Measurements from ENCODE around the gene HSPA6. TPM values are rescaled to one million over a fixed set of nuclear protein-coding genes. Genes with fewer than 3 reads are reported as not detected.
"Not testable (repeated sequence)": the region's sequence is repeated elsewhere in the genome, so short reads cannot be mapped to it uniquely, and the experiment has no call there.

The HSPA6 gene
- total and polyA plus RNA-seq, 2 experiments from 2014 or later = not detected

DNA sequence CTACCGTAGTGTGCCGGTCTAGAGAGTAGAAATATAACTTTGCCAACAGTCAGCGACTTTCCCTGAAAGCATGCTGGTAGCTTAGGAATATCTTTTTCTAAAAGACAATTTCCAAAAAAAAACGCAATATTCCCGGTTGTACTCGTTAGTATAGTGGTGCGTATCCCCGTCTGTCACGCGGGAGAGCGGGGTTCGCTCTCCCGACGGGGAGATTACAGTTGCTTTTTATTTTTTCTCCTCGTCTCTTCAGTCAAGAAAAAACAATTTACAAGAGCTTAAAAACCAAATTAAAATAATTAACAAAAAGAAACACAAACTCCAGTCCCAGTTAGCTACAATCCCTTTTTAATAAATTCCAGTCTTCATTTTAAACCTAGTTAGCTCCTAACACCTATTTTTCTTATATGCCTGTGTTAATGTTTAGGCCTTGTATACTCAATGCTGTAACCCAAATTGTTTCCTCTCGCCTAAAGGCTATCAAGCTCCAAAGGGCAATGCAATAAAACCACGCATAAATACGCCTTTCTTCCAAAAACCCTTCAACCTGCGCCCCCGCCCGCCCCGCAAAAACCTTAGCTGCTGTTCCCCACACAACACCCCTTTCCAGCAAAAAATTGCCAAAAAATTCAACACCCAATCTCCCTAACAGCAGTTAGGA is 7.8 kb downstream of the HSPA6 start (continued):
- TF ChIP-seq EZH2phosphoT487 (IDR thresholded peaks at IDR 0.05; ENCODE audit: unreplicated experiment) (no peak), POLR2AphosphoS5 (IDR thresholded peaks at IDR 0.05; ENCODE audit: low read depth) (no peak), CREB1 (CRISPR knock-in tag; IDR thresholded peaks at IDR 0.05; ENCODE audit: low read depth) (no peak)
- TF ChIP-seq, protein P1, sequence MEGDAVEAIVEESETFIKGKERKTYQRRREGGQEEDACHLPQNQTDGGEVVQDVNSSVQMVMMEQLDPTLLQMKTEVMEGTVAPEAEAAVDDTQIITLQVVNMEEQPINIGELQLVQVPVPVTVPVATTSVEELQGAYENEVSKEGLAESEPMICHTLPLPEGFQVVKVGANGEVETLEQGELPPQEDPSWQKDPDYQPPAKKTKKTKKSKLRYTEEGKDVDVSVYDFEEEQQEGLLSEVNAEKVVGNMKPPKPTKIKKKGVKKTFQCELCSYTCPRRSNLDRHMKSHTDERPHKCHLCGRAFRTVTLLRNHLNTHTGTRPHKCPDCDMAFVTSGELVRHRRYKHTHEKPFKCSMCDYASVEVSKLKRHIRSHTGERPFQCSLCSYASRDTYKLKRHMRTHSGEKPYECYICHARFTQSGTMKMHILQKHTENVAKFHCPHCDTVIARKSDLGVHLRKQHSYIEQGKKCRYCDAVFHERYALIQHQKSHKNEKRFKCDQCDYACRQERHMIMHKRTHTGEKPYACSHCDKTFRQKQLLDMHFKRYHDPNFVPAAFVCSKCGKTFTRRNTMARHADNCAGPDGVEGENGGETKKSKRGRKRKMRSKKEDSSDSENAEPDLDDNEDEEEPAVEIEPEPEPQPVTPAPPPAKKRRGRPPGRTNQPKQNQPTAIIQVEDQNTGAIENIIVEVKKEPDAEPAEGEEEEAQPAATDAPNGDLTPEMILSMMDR (conservative IDR thresholded peaks at IDR 0.05; ENCODE audit: low read depth in 2 of 2) = no peak

DNA sequence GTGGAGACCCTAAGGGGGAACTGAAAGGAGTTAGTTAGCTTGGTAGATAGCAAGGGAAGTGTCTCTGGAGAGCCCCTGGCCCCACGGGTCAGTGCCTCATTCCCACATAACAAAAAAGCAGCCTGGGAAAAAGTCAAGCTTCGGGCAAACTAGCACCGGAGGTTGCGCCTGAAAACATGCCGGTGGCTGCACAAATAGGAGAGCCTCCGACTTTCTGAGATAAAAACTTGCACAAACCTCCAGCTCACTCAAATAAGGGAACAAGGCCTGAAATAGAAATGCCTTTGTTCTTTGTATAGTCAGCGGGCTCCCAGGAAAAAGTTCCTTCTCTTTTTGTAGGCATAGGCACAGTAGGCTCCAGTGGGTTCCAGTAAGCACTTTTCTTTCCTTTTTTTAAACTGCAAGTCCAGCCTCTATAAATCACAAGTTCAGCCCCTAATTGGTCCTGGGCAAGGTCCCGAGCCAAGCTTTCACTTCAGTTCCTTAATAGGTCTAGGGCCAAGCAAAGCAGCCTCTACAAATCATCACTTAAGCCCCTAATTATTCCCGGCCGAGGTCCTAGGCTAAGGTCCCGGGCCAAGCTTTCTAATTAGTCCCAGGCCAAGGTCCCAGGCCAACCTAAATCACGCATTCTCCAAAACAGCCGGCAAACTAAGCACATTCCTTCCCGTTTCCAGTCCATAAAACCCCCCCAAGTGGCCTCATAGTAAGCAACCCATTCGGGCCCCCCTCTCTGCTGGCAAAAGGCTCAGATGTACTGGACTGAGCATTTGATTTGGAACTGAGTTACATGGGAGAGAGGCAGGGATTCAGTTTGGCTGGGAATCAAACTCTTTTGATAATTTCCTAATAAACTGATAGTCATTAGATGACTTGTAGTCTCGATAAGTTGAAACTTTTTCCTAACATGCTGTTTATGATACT is 8.6 kb downstream of the HSPA6 start:
- peak overlapping the region; percentile 88 for H3K4me3 Mint-ChIP-seq
- Histone ChIP-seq H3K4me1 (ENCODE audit: insufficient read depth) (peaks cover 19% of the 10 kb centered on the region; the same call in 1 of the 2 replicates), H3K4me2 (peak overlapping the region; percentile 82), H3K27me3 (ENCODE audit: insufficient read depth) (peaks cover 16% of the 10 kb centered on the region; the same call in 1 of the 2 replicates), H3K4me3 (peak overlapping the region; percentile 61), H2AFZ (peak overlapping the region; percentile 90), H3K27ac (ENCODE audit: low read depth) (0 out of 2 replicates have a peak overlapping the region, but pooled peaks have one; percentile 27)
- not testable (repeated sequence) for H3F3A ChIP-seq (replicated peaks; ENCODE audit: low read depth); H3K79me2 ChIP-seq (replicated peaks; ENCODE audit: insufficient read depth); H4K20me1 ChIP-seq (replicated peaks; ENCODE audit: insufficient read depth); H3K36me3 ChIP-seq (ENCODE audit: insufficient read depth); H3K9me2 ChIP-seq (ENCODE audit: insufficient read depth)
- peaks cover 14% of the 10 kb centered on the region for H3K4me1 Mint-ChIP-seq
- peak; percentile 66 for DNase-seq (ENCODE audit: low spot score)
- ATAC-seq = peak; percentile 10
- H3K27me3 Mint-ChIP-seq (ENCODE audit: insufficient read depth, low read depth, poor library complexity) = peaks cover 24% of the 10 kb centered on the region
- H3K27ac Mint-ChIP-seq = peak overlapping the region; percentile 39; the same call in 1 of the 2 replicates
- H3K9me3 Mint-ChIP-seq = peaks cover 26% of the 10 kb centered on the region
- peaks cover 17% of the 10 kb centered on the region for H3K36me3 Mint-ChIP-seq (ENCODE audit: low read depth)

DNA sequence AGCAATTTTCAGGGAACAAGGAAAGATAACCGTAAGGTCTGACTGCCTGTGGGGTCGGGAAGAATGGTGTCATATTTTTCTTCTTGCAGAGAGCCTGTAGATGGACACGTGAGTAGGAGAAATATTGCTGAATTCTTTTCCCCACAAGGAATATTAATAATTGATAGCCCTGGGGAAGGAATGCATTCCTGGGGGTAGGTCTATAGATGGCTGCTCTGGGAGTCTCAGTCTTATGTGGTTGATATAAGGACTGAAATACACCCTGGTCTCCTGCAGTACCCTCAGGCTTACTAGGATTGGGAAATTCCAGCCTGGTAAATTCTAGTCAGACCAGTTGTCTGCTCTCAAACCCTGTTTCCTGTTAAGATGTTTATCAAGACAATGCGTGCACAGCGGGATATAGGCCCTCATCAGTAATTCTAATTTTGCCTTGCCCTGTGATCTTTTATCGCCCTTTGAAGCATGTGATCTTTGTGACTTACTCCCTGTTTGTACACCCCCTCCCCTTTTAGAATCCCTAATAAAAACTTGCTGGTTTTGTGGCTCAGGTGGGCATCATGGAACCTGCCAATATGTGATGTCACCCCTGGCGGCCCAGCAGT is 12.8 kb downstream of the HSPA6 start:
- H3F3A ChIP-seq (replicated peaks; ENCODE audit: low read depth) = peaks cover 10% of the 10 kb centered on the region; the same call in 1 of the 2 replicates
- H3K36me3 Mint-ChIP-seq (ENCODE audit: low read depth) = peaks cover 23% of the 10 kb centered on the region
- not testable (repeated sequence) for H4K20me1 ChIP-seq (replicated peaks; ENCODE audit: insufficient read depth); ATAC-seq; H3K27ac ChIP-seq (ENCODE audit: low read depth); H3K9me2 ChIP-seq (ENCODE audit: insufficient read depth); H3K79me2 ChIP-seq (replicated peaks; ENCODE audit: insufficient read depth); H3K4me3 ChIP-seq; H3K4me3 Mint-ChIP-seq; H3K27me3 ChIP-seq (ENCODE audit: insufficient read depth); H3K36me3 ChIP-seq (ENCODE audit: insufficient read depth); H2AFZ ChIP-seq; H3K4me2 ChIP-seq
- peak overlapping the region; percentile 72; the same call in 1 of the 2 replicates for H3K27ac Mint-ChIP-seq
- H3K9me3 Mint-ChIP-seq = peaks cover 30% of the 10 kb centered on the region
- H3K27me3 Mint-ChIP-seq (ENCODE audit: insufficient read depth, low read depth, poor library complexity) = peaks cover 11% of the 10 kb centered on the region
- peaks cover 18% of the 10 kb centered on the region; the same call in 1 of the 2 replicates for H3K4me1 ChIP-seq (ENCODE audit: insufficient read depth)
- peaks cover 16% of the 10 kb centered on the region; the same call in 2 of the 3 replicates for H3K4me1 Mint-ChIP-seq
- DNase-seq (ENCODE audit: low spot score) = peak; percentile 68

DNA sequence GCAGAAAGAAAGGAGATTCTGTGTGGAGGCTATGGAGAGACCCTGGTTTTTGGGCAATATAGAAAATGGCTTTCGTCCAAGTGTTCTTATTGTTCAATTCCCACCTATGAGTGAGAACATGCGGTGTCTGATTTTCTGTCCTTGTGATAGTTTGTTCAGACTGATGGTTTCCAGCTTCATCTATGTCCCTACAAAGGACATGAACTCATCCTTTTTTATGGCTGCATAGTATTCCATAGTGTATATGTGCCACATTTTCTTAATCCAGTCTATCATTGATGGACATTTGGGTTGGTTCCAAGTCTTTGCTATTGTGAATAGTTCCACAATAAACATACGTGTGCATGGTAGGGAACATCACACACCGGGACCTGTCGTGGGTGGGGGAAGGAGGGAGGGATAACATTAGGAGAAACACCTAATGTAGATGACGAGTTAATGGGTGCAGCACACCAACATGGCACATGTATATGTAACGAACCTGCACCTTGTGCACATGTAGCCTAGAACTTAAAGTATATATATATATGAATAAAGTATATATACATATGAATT is 14.7 kb downstream of the HSPA6 start:
- Histone ChIP-seq H3K4me2 (peak overlapping the region; percentile 89), H3F3A (replicated peaks; ENCODE audit: low read depth) (peaks cover 10% of the 10 kb centered on the region; the same call in 1 of the 2 replicates), H3K4me3 (peak overlapping the region; percentile 80)
- not testable (repeated sequence) for H3K27me3 ChIP-seq (ENCODE audit: insufficient read depth); H2AFZ ChIP-seq; H3K27me3 Mint-ChIP-seq (ENCODE audit: insufficient read depth, low read depth, poor library complexity); H3K9me2 ChIP-seq (ENCODE audit: insufficient read depth); DNase-seq (ENCODE audit: low spot score); H3K36me3 ChIP-seq (ENCODE audit: insufficient read depth); H3K27ac Mint-ChIP-seq; H3K79me2 ChIP-seq (replicated peaks; ENCODE audit: insufficient read depth); ATAC-seq; H4K20me1 ChIP-seq (replicated peaks; ENCODE audit: insufficient read depth); H3K27ac ChIP-seq (ENCODE audit: low read depth); H3K4me1 Mint-ChIP-seq; H3K4me1 ChIP-seq (ENCODE audit: insufficient read depth)
- Mint-ChIP-seq H3K9me3 (peaks cover 30% of the 10 kb centered on the region), H3K4me3 (peak overlapping the region; percentile 95), H3K36me3 (ENCODE audit: low read depth) (peaks cover 23% of the 10 kb centered on the region)

Measured in GM23338 (cell line).